ENCODE measurements around the gene PDE4B.
"Not testable (repeated sequence)": the region's sequence is repeated elsewhere in the genome, so short reads cannot be mapped to it uniquely, and the experiment has no call there.

PDE4B gene

GRCh38 chr1:65813956-65814355 lies 21.3 kb downstream of the PDE4B start:
- DNase-seq (ENCODE audit: low read depth in 1 of 2, low spot score in 1 of 2) = no peak

DNA sequence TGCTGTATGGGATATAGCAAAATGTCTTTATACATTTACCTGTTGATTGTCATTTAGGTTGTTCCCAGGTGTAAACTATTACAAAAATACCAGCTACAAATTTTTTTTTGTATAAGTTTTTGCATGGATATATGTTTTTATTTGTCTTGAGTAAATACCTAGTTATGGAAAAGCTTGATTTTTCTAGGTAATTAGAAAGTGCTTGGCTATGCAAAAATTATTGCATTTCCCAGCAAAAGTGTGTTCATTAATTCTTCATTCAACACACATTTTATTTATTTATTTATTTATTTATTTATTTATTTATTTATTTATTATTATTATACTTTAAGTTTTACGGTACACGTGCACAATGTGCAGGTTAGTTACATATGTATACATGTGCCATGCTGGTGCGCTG lies 22.1 kb downstream of the PDE4B start:
- no peak for DNase-seq (ENCODE audit: low read depth in 1 of 2, low spot score in 1 of 2)

GRCh38 chr1:65817891-65818290 lies 25.2 kb downstream of the PDE4B start:
- DNase-seq (ENCODE audit: low read depth in 1 of 2, low spot score in 1 of 2) = no peak

DNA sequence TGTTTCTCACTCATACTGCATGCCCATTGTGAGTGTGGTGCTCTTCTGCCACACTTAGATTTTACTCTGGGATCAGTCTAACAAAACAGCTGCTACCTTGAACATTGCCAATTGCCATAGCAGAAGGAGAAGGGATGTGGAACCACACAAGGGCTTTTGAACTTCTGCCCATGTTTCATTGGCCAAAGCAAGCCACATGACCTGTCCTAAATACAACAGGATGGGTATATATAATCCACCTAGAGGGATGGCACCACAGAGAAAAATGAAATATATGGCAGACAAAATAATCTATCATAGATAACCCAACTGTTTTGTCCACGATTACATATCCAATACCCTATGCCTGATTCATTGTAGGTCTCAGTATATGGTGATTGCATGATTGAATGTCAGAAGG lies 26.3 kb downstream of the PDE4B start:
- no peak for DNase-seq (ENCODE audit: low read depth in 1 of 2, low spot score in 1 of 2)

GRCh38 chr1:65820983-65821382 lies 28.3 kb downstream of the PDE4B start:
- DNase-seq (ENCODE audit: low read depth in 1 of 2, low spot score in 1 of 2) = no peak

DNA sequence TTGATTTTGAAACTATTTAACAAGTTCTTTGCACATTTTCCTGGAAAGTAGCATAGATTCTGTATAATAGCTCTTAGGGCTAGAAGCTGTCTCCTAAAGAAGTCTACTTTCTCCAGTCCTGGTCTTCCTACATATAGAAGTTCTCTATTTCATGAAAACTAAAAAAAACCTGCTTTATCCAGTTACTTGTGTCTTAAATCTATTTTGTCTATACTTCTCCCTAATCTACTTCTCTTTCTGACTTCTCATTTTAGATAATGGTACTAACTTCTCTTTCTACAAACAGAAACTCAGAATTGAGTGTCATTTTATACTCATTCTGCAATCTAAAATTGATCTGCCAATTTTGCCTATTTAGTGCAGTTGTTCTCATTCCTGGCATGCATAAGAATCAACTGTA lies 28.7 kb downstream of the PDE4B start:
- no peak for DNase-seq (ENCODE audit: low read depth in 1 of 2, low spot score in 1 of 2)

DNA sequence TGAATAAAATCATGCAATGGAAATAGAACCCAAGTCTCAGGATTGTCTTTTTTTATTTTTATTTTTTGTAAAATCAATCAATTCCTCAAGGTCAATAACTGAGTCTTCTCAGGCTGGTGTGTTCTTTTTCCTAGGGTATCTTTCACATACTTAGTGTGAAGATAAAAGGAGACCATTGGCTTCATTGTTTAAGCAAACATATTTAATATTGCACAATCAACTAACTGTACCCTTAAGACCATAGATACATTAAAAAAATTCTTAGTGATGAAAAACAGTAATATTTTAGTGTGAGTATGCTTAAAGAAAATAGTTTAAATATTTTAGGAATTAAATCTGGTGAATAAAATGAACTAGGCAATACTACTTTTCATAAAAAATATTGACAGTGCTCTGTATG lies 31.4 kb downstream of the PDE4B start:
- DNase-seq (ENCODE audit: low read depth in 1 of 2, low spot score in 1 of 2) = no peak

- DNase-seq (ENCODE audit: low read depth in 1 of 2, low spot score in 1 of 2) = no peak
Observed at GRCh38 chr1:65825741-65826140, 33.0 kb downstream of the PDE4B start.

GRCh38 chr1:65826782-65827181 lies 34.1 kb downstream of the PDE4B start:
- no peak for DNase-seq (ENCODE audit: low read depth in 1 of 2, low spot score in 1 of 2)

DNA sequence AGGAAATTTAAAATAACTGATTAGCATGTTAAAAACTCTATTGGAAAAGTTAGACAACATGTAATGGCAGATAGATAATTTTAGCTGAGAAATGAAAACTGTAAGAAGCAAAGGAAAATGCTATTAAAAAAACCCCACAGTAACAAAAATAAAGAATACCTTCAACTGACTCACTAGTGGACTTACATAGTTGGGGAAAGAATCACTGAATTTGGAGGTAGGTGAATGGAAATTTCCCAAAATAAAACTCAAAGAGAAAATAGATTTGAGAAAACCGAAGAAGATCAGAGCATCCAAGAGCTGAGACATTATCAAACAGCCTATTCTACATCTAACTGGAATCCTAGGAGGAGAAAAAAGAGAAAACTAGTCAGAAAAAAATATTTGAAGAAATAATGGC lies 34.7 kb downstream of the PDE4B start:
- no peak for DNase-seq (ENCODE audit: low read depth in 1 of 2, low spot score in 1 of 2)

DNA sequence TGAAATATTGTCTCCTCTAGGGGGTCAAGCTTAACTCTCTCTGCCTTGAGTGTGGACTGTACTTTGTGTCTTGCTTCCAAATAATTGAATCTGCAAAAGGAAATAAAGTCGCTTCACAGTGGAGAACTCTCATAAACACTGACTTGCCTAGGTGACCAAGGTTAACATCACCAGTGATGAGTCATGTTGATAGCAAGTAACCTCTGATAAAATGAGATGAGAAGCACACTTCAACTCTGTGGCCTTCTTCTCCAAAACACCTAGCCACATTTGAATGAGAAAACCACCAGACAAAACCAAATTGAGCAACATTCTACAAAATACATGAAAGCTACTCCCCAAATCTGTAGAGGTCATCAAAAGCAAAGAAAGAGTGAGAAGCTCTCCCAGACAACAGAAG lies 37.6 kb downstream of the PDE4B start:
- DNase-seq (ENCODE audit: low read depth in 1 of 2, low spot score in 1 of 2) = no peak

DNA sequence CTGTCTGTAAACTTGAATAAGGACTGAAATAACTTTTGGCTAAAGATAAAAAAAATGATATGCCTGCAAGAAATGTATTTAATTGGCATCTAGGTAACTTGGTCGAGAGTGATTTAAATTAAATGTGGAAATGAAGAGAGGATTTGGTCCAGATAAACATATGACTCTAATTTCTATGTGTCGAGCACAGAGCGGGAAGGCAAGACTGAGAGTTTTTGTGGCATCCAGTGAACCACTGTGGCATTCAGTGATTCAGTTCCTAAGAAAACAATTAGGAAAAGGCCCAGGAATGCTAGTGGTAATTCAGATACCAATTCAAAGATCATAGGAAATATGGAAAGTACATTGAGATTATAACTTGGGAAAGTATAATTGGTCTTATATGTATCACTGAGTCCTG lies 39.6 kb downstream of the PDE4B start:
- DNase-seq (ENCODE audit: low read depth in 1 of 2, low spot score in 1 of 2) = no peak

DNA sequence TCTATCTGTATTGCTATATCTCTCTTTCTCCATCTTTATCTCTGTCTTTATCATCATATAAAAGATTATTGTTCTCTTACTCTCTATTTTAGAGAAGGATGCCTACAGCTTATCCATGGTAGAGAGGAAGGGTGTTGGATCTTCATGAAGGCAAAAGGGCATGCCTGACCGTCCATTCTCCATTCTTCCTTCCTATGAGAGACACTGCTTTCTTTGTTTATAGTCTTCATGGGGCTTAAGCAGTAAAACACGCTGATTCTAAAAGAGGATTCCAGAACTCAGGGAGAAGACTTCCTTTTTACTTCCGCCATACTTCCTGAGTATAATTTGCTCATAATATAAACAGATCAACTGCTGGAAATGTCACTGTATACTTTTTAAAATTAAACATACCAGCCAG lies 44.0 kb downstream of the PDE4B start:
- no peak for DNase-seq (ENCODE audit: low read depth in 1 of 2, low spot score in 1 of 2)

- no peak for DNase-seq (ENCODE audit: low read depth in 1 of 2, low spot score in 1 of 2)
Observed at GRCh38 chr1:65840683-65841082, 48.0 kb downstream of the PDE4B start.

GRCh38 chr1:65844296-65844695 lies 51.6 kb downstream of the PDE4B start:
- no peak for DNase-seq (ENCODE audit: low read depth in 1 of 2, low spot score in 1 of 2)

DNA sequence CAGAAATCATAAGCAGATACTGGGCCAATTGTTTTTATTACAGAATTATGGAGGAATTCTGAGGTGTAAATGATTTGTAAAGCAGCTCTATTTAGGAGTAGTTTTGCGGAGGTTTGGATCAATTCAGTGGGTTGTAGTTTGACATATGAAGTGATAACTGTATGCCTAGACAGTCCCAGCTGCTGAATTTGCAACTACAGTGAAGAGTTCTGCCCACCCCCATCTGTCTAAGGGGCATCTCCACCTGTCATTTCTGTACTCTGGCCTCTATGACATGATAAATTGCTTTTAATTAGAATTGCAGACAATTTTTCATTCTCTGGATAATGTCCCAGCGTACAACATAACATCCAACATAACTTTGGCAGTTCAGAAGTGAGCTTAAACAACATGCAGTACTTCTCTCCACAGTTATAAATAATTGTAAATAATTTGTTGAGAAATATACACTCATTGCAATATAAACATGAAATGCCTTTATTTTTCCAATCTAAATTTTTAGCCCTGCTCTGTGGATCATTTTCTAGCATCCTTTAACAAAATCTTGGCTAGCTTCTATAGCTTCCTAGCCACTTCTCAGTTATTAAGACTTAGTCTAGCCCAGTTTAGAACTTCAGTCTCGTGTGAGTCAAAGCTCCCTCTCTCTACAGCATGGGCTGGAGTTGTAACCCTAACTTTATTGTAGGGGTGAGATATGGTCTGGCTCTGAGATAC lies 52.3 kb downstream of the PDE4B start:
- no peak for DNase-seq (ENCODE audit: low read depth in 1 of 2, low spot score in 1 of 2)

DNA sequence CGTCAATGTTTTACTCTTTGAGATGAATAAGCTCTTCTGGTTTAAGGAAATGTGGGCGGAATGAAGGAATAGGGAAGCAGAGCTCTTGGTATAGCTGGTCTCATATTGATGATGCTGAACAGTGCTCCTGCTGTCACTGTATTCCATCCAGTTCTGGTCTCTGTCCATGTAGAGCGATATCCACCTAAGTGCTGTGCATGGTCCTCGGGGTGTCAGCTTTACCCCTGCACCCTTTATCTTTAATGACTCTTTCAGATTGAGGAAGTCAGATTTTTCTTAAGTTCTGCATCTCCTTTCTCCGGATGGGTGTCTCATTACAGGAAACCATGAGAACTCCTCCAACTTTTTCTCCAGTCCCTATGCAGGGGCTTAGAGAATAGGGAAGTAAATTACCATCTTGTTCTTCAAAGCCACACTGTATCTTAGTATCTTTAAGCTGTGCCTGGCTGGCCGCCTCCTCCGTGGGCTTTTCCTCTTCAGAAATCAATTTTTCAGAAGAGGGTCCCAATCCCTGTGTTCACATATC lies 52.9 kb downstream of the PDE4B start:
- DNase-seq (ENCODE audit: low read depth in 1 of 2, low spot score in 1 of 2) = no peak

DNA sequence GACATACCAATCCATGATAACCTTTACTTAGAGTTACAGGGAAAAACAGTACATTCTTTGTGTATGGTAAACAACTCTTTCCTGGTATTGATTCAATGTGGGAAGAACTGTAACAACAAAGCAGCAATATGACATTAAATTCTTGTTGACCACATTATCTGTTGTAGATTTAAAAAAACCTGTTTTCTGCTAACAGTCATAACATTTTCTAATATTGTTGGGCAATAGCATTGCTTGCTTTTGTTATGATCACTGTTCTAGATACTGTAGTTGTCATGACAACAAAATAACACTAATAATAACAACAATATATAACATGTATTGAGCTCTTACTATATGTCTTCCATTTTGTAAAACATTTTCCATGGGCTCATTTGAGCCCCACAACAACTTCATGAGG lies 54.2 kb downstream of the PDE4B start:
- DNase-seq (ENCODE audit: low read depth in 1 of 2, low spot score in 1 of 2) = no peak

DNA sequence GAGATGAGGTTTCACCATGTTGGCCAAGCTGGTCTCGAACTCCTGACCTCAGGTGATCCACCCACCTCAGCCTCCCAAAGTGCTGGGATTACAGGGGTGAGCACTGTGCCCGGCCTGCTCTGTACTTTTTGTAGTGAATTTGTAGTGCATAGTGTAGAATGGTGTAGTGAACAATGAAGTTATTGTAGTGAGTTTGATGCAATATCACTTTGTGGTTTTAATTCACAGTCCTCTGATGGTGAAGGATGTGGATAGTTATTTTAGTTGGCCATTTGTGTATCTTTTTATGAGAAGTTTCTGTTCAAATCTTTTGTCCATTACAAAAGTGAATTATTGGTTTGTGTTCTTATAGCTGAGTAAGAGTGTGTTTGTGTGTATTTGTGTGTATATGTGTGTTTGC lies 57.6 kb downstream of the PDE4B start:
- no peak for DNase-seq (ENCODE audit: low read depth in 1 of 2, low spot score in 1 of 2)

DNA sequence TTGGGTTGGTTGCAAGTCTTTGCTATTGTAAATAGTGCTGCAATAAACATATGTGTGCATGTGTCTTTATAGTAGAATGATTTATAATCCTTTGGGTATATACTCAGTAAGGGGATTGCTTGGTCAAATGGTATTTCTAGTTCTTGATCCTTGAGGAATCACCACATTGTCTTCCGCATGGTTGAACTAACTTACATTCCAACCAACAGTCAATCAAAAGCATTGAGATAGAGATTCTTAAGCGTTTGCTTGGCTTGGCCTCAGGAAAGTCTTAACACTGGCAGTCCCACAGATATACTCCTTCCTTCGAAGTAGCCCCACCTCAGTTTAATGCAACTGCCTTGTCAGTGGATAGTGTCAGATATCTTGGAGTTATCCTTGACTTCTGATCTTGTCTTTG lies 63.9 kb downstream of the PDE4B start:
- DNase-seq (ENCODE audit: low read depth in 1 of 2, low spot score in 1 of 2) = not testable (repeated sequence)

- DNase-seq (ENCODE audit: low read depth in 1 of 2, low spot score in 1 of 2) = no peak
Observed at GRCh38 chr1:65866439-65866838, 73.7 kb downstream of the PDE4B start.

- DNase-seq (ENCODE audit: low read depth in 1 of 2, low spot score in 1 of 2) = no peak
Observed at GRCh38 chr1:65872301-65872700, 79.6 kb downstream of the PDE4B start.

GRCh38 chr1:65878342-65878741 lies 85.6 kb downstream of the PDE4B start:
- DNase-seq (ENCODE audit: low read depth in 1 of 2, low spot score in 1 of 2) = not testable (repeated sequence)
